Upper lobe of left lung (tissue), 6 donors: ENCODE results near the gene UNC5A. TPM values are rescaled to one million over a fixed set of nuclear protein-coding genes. Genes with fewer than 3 reads are reported as not detected.

Experiments used
- ATAC-seq, 2 donors: fragments of 200-7000 bp; cut with Tn5 transposase; one replicate each; pipeline ENCODE4 v1.9.1; 2022; ENCODE audit warnings: mild to moderate bottlenecking in 2 of 2, moderate library complexity in 2 of 2; ENCODE audit not compliant: low FRiP score in 2 of 2
- DNase-seq, 2 donors: peaks; one replicate each; pipeline ENCODE4 v3.0.0-alpha.2; 2019 to 2020
- H3K27ac ChIP-seq, 4 donors: fragments of 200-600 bp; sonication (generic); one replicate each; pipeline ENCODE4 v1.5.1; 2016 to 2019
- H3K27me3 ChIP-seq, 4 donors: fragments of 200-600 bp; sonication (generic); one replicate each; pipeline ENCODE4 v1.5.1; 2017 to 2019
- H3K36me3 ChIP-seq, 4 donors: fragments of 200-600 bp; sonication (generic); one replicate each; pipeline ENCODE4 v1.5.1; 2016 to 2019
- H3K4me1 ChIP-seq, 4 donors: fragments of 200-600 bp; sonication (generic); one replicate each; pipeline ENCODE4 v1.5.1; 2018 to 2019
- H3K4me3 ChIP-seq, 4 donors: fragments of 200-600 bp; sonication (generic); one replicate each; pipeline ENCODE4 v1.5.1; 2017 to 2019; ENCODE audit warnings: mild to moderate bottlenecking in 2 of 4, moderate library complexity in 1 of 4
- H3K9me3 ChIP-seq, 4 donors: fragments of 200-600 bp; sonication (generic); one replicate each; pipeline ENCODE4 v1.5.1; 2018 to 2019
- EP300 ChIP-seq, 4 donors: sonication (generic); formaldehyde crosslinking; IDR thresholded peaks; one replicate each; pipeline ENCODE4 v1.5.1; 2017; ENCODE audit warnings: antibody characterized with exemption in 4 of 4, control low read depth in 2 of 4
- POLR2A ChIP-seq, 4 donors: fragments of 450-650 bp; IDR thresholded peaks; one replicate each; pipeline ENCODE4 v1.5.1; 2016 to 2017; ENCODE audit warnings: antibody characterized with exemption in 4 of 4, mild to moderate bottlenecking in 2 of 4
- POLR2AphosphoS5 ChIP-seq, 2 donors: sonication (generic); formaldehyde crosslinking; IDR thresholded peaks; one replicate each; pipeline ENCODE4 v1.5.1; 2017; ENCODE audit warnings: antibody characterized with exemption in 2 of 2
- WGBS, 2 donors: methylation state at CpG; one replicate each; pipeline ENCODE4 v1.1.5; 2017 to 2018; 5-methylcytosine and 5-hydroxymethylcytosine counted together
- total RNA-seq, 6 donors: library from RNA; depleted of rRNA in 4 of 6; stranded (reverse); fragments of >200 nt in 4 of 6; gene quantifications; one replicate each; pipeline versions ENCODE4 v1.1.0 to v1.2.1, GENCODE V29; 2016 to 2021
- TF ChIP-seq, protein P1 (sequence below), 6 experiments: fragments of 450-650 bp in 4 of 6; fragments of 200-600 bp in 2 of 6; sonication (generic) in 2 of 6; IDR thresholded peaks; one replicate each; pipeline ENCODE4 v1.5.1; 2016 to 2019; ENCODE audit warnings: antibody characterized with exemption in 6 of 6
- donor health status: DM: no; HTN: no; CAD: no; lungs with moderate emphysema.
- donor health status: DM: no; HTN: yes; CAD: no; lungs with severe emphysema.

UNC5A gene
- total RNA-seq, 6 donors from 2014 or later, result 0.20 to 1.0 (median 0.39) TPM; not detected in 1

DNA sequence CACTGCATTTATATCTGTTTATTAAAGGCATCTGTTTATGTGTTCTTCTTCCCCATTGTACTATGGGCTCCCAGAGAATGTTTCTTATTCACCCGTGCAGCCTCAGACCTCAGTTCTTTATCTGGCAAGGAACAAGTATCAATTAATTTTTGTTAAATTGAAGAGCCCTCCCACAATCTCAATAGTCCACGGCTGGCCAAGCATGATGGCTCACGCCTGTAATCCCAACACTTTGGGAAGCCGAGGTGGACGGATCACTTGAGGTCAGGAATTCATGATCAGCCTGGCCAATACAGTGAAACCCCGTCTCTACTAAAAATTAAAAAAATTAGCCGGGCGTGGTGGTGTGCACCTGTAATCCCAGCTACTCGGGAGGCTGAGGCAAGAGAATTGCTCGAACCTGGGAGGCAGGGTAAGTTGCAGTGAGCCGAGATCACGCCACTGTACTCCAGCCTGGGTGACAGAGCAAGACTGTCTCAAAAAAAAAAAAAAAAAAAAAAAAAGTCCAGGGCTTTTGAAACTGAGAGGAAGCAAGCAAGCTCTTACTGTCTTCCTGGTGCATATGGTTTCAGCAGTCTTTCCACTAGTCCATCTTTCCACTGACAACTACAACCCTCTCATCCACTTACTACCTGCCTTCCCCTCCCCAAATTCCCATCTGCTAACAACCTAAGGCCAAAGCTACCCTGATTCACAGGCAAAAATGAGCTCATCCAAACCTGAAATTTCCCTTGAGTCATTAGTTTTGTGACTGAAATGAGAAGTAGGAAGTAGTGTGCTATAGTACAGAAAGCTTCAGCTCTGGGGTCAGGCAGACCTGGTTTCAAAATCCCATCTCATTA is 91.1 kb downstream of the UNC5A start:
- ATAC-seq (peak in 1 of 2 donors; percentile 40), DNase-seq (no peak)
- H3K4me3 ChIP-seq, result no peak overlapping the region
- H3K36me3 ChIP-seq, result peaks cover 23 to 40% (median 34%) of the 10 kb centered on the region in 4 donors
- peaks cover 26 to 45% (median 30%) of the 10 kb centered on the region in 4 donors for H3K4me1 ChIP-seq
- H3K27ac ChIP-seq, result peak overlapping the region; percentile 18 to 83 (median 58)
- H3K9me3 ChIP-seq, result no peaks in the 10 kb centered on the region
- TF ChIP-seq, protein P1, sequence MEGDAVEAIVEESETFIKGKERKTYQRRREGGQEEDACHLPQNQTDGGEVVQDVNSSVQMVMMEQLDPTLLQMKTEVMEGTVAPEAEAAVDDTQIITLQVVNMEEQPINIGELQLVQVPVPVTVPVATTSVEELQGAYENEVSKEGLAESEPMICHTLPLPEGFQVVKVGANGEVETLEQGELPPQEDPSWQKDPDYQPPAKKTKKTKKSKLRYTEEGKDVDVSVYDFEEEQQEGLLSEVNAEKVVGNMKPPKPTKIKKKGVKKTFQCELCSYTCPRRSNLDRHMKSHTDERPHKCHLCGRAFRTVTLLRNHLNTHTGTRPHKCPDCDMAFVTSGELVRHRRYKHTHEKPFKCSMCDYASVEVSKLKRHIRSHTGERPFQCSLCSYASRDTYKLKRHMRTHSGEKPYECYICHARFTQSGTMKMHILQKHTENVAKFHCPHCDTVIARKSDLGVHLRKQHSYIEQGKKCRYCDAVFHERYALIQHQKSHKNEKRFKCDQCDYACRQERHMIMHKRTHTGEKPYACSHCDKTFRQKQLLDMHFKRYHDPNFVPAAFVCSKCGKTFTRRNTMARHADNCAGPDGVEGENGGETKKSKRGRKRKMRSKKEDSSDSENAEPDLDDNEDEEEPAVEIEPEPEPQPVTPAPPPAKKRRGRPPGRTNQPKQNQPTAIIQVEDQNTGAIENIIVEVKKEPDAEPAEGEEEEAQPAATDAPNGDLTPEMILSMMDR (IDR thresholded peaks at IDR 0.05), result no peak
- TF ChIP-seq POLR2A (IDR thresholded peaks at IDR 0.05), result no peak
- TF ChIP-seq EP300 (IDR thresholded peaks at IDR 0.05), result no peak
- no peak for TF ChIP-seq POLR2AphosphoS5 (IDR thresholded peaks at IDR 0.05)
- 82 to 84% methylated on average over 12 of the region's 12 CpGs for WGBS, 2 donors
- no peaks in the 10 kb centered on the region for H3K27me3 ChIP-seq

DNA sequence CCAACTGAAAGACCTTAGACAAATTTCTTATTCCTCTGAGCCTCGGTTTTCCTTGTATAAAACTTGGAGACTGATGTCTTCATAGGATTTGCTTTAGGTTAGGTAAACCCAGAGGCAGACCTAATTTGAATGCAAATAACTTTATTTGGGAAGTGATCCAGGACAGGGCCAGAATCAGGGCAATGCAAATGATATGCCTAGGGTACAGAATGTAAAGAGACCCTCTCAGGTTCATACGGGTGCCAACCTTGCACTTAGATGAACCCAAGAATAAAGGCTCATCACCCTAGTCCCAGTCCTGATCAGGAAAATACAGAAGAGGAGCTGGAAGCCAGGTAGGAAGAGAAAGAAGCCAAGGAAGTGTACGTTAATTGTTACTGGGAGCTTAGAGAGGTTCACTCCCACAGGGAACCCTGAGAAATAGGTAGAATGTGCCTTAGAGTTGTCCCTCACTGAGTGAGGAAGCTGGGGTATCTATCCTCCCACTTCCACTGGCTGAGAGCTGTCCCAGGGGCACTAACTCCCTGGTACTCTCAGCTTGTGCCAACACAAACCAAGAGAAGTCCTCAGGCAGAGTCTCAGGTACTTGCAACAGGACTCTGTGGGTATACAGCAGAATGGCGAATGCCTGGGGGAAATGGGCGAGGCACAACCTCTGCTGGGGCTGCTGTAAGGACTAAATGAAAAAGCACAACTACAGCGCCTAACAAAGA is 91.9 kb downstream of the UNC5A start:
- H3K4me3 ChIP-seq, result no peak overlapping the region
- peaks cover 26 to 45% (median 28%) of the 10 kb centered on the region in 4 donors for H3K4me1 ChIP-seq
- 75 to 93% methylated on average over 6 of the region's 6 CpGs for WGBS, 2 donors
- TF ChIP-seq POLR2AphosphoS5 (IDR thresholded peaks at IDR 0.05) (no peak), POLR2A (IDR thresholded peaks at IDR 0.05) (no peak), EP300 (IDR thresholded peaks at IDR 0.05) (no peak)
- TF ChIP-seq, protein P1 (IDR thresholded peaks at IDR 0.05), result no peak
- no peaks in the 10 kb centered on the region for H3K9me3 ChIP-seq
- ATAC-seq (no peak), DNase-seq (no peak)
- peaks cover 23 to 47% (median 41%) of the 10 kb centered on the region in 4 donors for H3K36me3 ChIP-seq
- no peaks in the 10 kb centered on the region for H3K27me3 ChIP-seq
- H3K27ac ChIP-seq, result peak overlapping the region; percentile 18 to 83 (median 26)

DNA sequence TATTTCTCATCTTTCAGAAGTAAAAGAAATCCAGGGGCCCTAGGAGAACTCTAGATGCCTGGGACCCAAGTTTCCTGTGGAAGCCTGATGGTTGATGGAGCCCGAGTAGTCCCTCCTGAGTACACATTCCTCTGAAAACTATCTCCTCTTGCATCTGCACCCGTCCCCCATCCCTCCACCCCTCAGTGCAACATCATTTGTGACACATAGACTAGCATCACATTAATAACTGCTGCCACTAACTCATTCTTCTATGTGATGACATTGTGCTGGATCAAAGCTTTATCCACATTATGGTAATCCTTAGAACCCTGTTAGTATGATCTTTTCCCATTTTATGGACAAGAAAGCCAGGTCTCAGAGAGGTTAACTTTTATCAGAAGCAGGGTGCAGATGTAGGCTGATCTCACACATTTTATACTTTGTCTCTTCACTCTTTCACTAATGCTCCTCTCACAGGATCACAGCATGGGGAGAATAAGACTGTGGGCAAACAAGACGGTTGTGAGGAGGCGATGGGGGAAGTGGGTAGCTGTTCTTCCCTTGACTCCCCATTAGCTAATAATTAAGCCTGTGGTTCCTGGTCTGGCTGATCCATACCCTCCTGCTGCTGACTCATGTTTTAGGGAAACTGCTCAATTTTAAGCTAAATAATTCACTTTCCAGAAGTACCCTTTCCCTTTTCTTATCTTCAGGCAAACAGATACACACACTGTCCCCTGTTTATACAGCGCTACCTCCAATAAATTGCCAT is 92.7 kb downstream of the UNC5A start:
- no peaks in the 10 kb centered on the region for H3K27me3 ChIP-seq
- DNase-seq (no peak), ATAC-seq (peak in 1 of 2 donors; percentile 39)
- peak overlapping the region in 1 of 4 donors; percentile 83 for H3K27ac ChIP-seq
- no peak overlapping the region for H3K4me3 ChIP-seq
- H3K9me3 ChIP-seq, result no peaks in the 10 kb centered on the region
- TF ChIP-seq POLR2AphosphoS5 (IDR thresholded peaks at IDR 0.05) (no peak), EP300 (IDR thresholded peaks at IDR 0.05) (no peak), POLR2A (IDR thresholded peaks at IDR 0.05) (no peak)
- TF ChIP-seq, protein P1 (IDR thresholded peaks at IDR 0.05), result no peak
- peaks cover 26 to 45% (median 27%) of the 10 kb centered on the region in 4 donors for H3K4me1 ChIP-seq
- WGBS, 2 donors, result 84 to 94% methylated on average over 5 of the region's 5 CpGs
- peaks cover 23 to 56% (median 45%) of the 10 kb centered on the region in 4 donors for H3K36me3 ChIP-seq

DNA sequence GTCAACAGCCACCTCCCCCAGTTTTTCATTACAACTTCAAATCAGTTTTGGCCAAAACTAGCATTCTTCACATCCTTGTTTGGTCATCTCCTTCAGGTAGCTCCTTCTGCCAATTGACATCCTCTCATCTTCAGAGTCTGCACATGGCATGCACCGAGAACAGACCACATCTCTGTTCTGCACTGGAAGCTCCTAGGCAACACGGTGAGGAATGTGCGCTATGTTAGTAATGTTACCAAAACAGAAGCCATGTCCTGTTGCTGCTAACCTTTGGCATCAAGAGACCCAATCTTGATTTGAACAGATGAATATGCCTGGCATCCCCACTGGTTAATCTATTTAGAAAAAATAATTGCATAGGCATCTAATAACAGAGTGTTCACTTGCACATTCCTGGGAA is 93.9 kb downstream of the UNC5A start:
- H3K36me3 ChIP-seq, result peaks cover 23 to 68% (median 48%) of the 10 kb centered on the region in 4 donors
- peaks cover 17 to 34% (median 19%) of the 10 kb centered on the region in 4 donors for H3K4me1 ChIP-seq
- no peaks in the 10 kb centered on the region for H3K9me3 ChIP-seq
- H3K4me3 ChIP-seq, result no peak overlapping the region
- ATAC-seq (no peak), DNase-seq (no peak)
- TF ChIP-seq EP300 (IDR thresholded peaks at IDR 0.05) (no peak), POLR2AphosphoS5 (IDR thresholded peaks at IDR 0.05) (no peak), POLR2A (IDR thresholded peaks at IDR 0.05) (no peak)
- TF ChIP-seq, protein P1 (IDR thresholded peaks at IDR 0.05), result no peak
- H3K27ac ChIP-seq, result no peak overlapping the region
- WGBS, 2 donors, result 92 to 98% methylated on average over 3 of the region's 3 CpGs
- no peaks in the 10 kb centered on the region for H3K27me3 ChIP-seq
